Transverse colon (tissue), 3 donors: ENCODE results near the gene ARMC2.

Experiments
- CTCF ChIP-seq, 5 experiments: fragments of 200-600 bp in 3 of 5; fragments of 450-650 bp in 2 of 5; sonication (generic) in 3 of 5; IDR thresholded peaks; 1 replicate in 2 of 5; 2 replicates in 3 of 5; pipeline ENCODE4 v1.5.1; 2016 to 2017; ENCODE audit warnings: antibody characterized with exemption in 5 of 5, inconsistent platforms in 3 of 5, mild to moderate bottlenecking in 2 of 5, moderate library complexity in 1 of 5
- POLR2A ChIP-seq: fragments of 450-650 bp; IDR thresholded peaks from one replicate; pipeline ENCODE4 v1.6.1; 2016; ENCODE audit warnings: antibody characterized with exemption, mild to moderate bottlenecking, moderate library complexity

DNA sequence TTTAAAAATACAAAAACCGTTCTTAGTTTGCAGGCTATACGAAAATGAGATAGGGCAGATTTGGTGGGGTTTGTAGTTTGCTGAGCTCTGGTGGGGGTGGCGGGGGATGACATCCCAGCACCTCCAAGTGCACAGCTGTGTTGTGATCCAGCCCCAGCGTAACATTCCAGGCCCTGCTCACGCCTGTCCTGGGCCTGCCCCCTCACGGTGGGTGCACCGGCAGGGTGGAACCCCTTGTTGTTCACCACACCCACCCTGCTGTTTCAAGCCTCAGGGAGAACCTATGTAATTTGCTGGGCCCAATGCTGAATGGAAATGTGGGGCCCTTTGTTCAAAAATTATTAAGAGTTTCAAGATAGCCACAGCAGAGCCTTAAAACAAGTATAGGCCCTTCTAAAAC, 25.0 kb downstream of the ARMC2 start:
- no peak for TF ChIP-seq POLR2A
- no peak for TF ChIP-seq CTCF (IDR thresholded peaks at IDR 0.05)
